Mesenchymal stem cell (in vitro differentiated cells and primary cell): ENCODE measurements around the gene ZFP36.

Experiments
- DNase-seq: peaks from one replicate; pipeline ENCODE4 v3.0.0-alpha.2; 2013
- H2AFZ ChIP-seq: one replicate; pipeline ENCODE4 v1.6.1; 2013; ENCODE audit warnings: low read depth, mild to moderate bottlenecking, control low read depth, inconsistent platforms, low read length, moderate library complexity
- H2AK5ac ChIP-seq: 2 replicates; pipeline ENCODE4 v1.6.1; 2013; ENCODE audit warnings: low read length, moderate library complexity, mild to moderate bottlenecking, inconsistent platforms; ENCODE audit not compliant: severe bottlenecking
- H2BK120ac ChIP-seq: one replicate; pipeline ENCODE4 v1.6.1; 2013; ENCODE audit warnings: low read depth, mild to moderate bottlenecking, inconsistent platforms, low read length, moderate library complexity
- H2BK12ac ChIP-seq, 2 experiments: one replicate each; pipeline ENCODE4 v1.6.1; 2013; ENCODE audit warnings: inconsistent platforms in 2 of 2, low read length in 2 of 2, mild to moderate bottlenecking in 2 of 2, moderate library complexity in 2 of 2, control low read depth in 1 of 2
- H2BK15ac ChIP-seq: one replicate; pipeline ENCODE4 v1.6.1; 2013; ENCODE audit warnings: mild to moderate bottlenecking, low read depth, inconsistent platforms; ENCODE audit not compliant: poor library complexity, severe bottlenecking
- H2BK5ac ChIP-seq: 2 replicates; pipeline ENCODE4 v1.6.1; 2013; ENCODE audit warnings: low read depth, mild to moderate bottlenecking, low read length, control low read depth, inconsistent platforms; ENCODE audit not compliant: poor library complexity, severe bottlenecking
- H3K14ac ChIP-seq, 2 experiments: one replicate each; pipeline ENCODE4 v1.6.1; 2013; ENCODE audit warnings: inconsistent platforms in 2 of 2, low read length in 2 of 2, control low read depth in 1 of 2, mild to moderate bottlenecking in 1 of 2, moderate library complexity in 1 of 2
- H3K18ac ChIP-seq, 2 experiments: one replicate each; pipeline ENCODE4 v1.6.1; 2013; ENCODE audit warnings: inconsistent platforms in 2 of 2, low read length in 2 of 2, control low read depth in 1 of 2, low read depth in 1 of 2, mild to moderate bottlenecking in 1 of 2
- H3K23ac ChIP-seq, 2 experiments: one replicate each; pipeline ENCODE4 v1.6.1; 2013; ENCODE audit warnings: inconsistent platforms in 2 of 2, low read length in 2 of 2, mild to moderate bottlenecking in 2 of 2, moderate library complexity in 2 of 2, control low read depth in 1 of 2
- H3K27ac ChIP-seq: 2 replicates; pipeline ENCODE4 v1.5.1; 2013; ENCODE audit warnings: mild to moderate bottlenecking, moderate library complexity, low read length, control low read depth, inconsistent platforms; ENCODE audit not compliant: poor library complexity, severe bottlenecking
- H3K27me3 ChIP-seq, 2 experiments: 2 replicates each; pipeline versions ENCODE4 v1.6.1 to v1.7.0; 2013; ENCODE audit warnings: low read length in 2 of 2, mild to moderate bottlenecking in 2 of 2, moderate library complexity in 2 of 2, control low read depth in 1 of 2, inconsistent platforms in 1 of 2; ENCODE audit not compliant: control insufficient read depth in 1 of 2, insufficient read depth in 1 of 2
- H3K36me3 ChIP-seq, 2 experiments: 2 replicates each; pipeline versions ENCODE4 v1.6.1 to v1.7.0; 2013; ENCODE audit warnings: low read length in 2 of 2, control low read depth in 1 of 2, inconsistent platforms in 1 of 2, low read depth in 1 of 2, mild to moderate bottlenecking in 1 of 2; ENCODE audit not compliant: insufficient read depth in 2 of 2, control insufficient read depth in 1 of 2
- H3K4ac ChIP-seq, 2 experiments: one replicate each; pipeline ENCODE4 v1.6.1; 2013; ENCODE audit warnings: inconsistent platforms in 2 of 2, low read length in 2 of 2, mild to moderate bottlenecking in 2 of 2, moderate library complexity in 2 of 2, control low read depth in 1 of 2, low read depth in 1 of 2
- H3K4me1 ChIP-seq: 2 replicates; pipeline ENCODE4 v1.6.1; 2013; ENCODE audit warnings: low read depth, low read length, control low read depth; ENCODE audit not compliant: control insufficient read depth, insufficient read depth
- H3K4me2 ChIP-seq: 2 replicates; pipeline ENCODE4 v1.6.1; 2013; ENCODE audit warnings: low read length, mild to moderate bottlenecking, inconsistent platforms; ENCODE audit not compliant: poor library complexity, severe bottlenecking
- H3K4me3 ChIP-seq, 2 experiments: 2 replicates each; pipeline versions ENCODE4 v1.5.1 to v1.7.0; 2013; ENCODE audit warnings: low read length in 2 of 2, mild to moderate bottlenecking in 2 of 2, control low read depth in 1 of 2, low read depth in 1 of 2; ENCODE audit not compliant: insufficient read depth in 1 of 2
- H3K79me1 ChIP-seq: replicated peaks from 2 replicates; pipeline ENCODE4 v1.6.1; 2013; ENCODE audit warnings: mild to moderate bottlenecking, control low read depth, low read length, inconsistent platforms; ENCODE audit not compliant: poor library complexity, severe bottlenecking
- H3K9ac ChIP-seq: 2 replicates; pipeline ENCODE4 v1.7.0; 2013; ENCODE audit warnings: mild to moderate bottlenecking, low read length, moderate library complexity
- H3K9me3 ChIP-seq: 2 replicates; pipeline ENCODE4 v1.7.0; 2013; ENCODE audit warnings: mild to moderate bottlenecking, low read length; ENCODE audit not compliant: control insufficient read depth
- H4K8ac ChIP-seq: one replicate; pipeline ENCODE4 v1.6.1; 2013; ENCODE audit warnings: inconsistent platforms, mild to moderate bottlenecking, low read length, moderate library complexity
- H4K91ac ChIP-seq: one replicate; pipeline ENCODE4 v1.6.1; 2013; ENCODE audit warnings: mild to moderate bottlenecking, low read length, inconsistent platforms
- WGBS: methylation state at CpG from one replicate; pipeline ENCODE4 v1.1.7; 2013; ENCODE audit warnings: mixed read lengths; 5-methylcytosine and 5-hydroxymethylcytosine counted together

Gene ZFP36

DNA sequence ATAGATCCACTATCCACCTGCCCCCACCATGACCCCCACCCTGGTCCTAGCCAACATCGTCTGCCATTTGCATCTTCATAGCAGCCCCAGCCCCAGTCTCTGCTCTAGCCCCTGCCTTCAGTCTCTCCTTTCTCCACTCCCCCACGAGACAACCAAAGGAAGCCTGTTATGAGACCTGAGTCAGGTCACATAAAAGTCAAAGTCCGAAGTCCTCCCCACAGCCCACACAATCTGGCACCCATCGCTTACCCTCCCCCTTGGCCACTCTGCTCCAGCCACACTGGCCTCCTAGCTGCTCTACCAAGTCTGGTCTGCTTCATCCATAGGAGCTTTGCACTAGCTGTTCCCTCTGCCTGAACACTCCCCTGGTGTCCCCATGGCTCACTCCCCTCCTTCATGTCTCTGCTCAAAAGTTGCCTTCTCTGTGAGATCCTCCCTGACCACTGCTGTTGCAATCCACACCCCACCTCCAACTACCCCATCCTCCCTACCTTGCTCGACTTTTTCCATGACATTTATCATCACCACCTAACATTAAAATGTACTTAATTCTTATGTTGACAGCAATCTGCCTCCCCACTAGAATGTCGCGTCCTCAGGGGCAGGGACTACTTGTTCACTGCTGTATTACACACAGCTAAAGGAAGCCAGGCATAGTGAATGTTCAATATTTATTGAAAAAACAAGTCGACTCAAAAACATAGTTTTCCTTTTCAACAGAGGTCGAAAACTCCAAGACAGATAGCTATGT lies 4.6 kb downstream of the ZFP36 start:
- peak; percentile 99 for DNase-seq
- WGBS, result 41% methylated on average over 7 of the region's 9 CpGs
- Histone ChIP-seq H3K4ac (peak overlapping the region in 1 of 2 experiments; percentile 5), H2AFZ (no peak overlapping the region), H3K27ac (peak overlapping the region; percentile 35), H3K9me3 (no peaks in the 10 kb centered on the region), H2BK15ac (peak overlapping the region; percentile 95), H4K91ac (peak overlapping the region; percentile 77), H2AK5ac (peak overlapping the region; percentile 64), H3K18ac (peak overlapping the region; percentile 9 to 84), H3K4me2 (peak overlapping the region; percentile 27), H3K9ac (peak overlapping the region; percentile 98), H2BK5ac (no peak overlapping the region), H4K8ac (peak overlapping the region; percentile 72), H3K79me1 (no peaks in the 10 kb centered on the region), H2BK120ac (peak overlapping the region; percentile 56), H3K4me3 (peak overlapping the region in 1 of 2 experiments; percentile 76), H3K23ac (peak overlapping the region in 1 of 2 experiments; percentile 0), H3K27me3 (no peaks in the 10 kb centered on the region), H2BK12ac (peak overlapping the region; percentile 32 to 92), H3K36me3 (peaks cover 15 to 25% of the 10 kb centered on the region in 2 experiments), H3K4me1 (peaks cover 43% of the 10 kb centered on the region), H3K14ac (peak overlapping the region in 1 of 2 experiments; percentile 37)

DNA sequence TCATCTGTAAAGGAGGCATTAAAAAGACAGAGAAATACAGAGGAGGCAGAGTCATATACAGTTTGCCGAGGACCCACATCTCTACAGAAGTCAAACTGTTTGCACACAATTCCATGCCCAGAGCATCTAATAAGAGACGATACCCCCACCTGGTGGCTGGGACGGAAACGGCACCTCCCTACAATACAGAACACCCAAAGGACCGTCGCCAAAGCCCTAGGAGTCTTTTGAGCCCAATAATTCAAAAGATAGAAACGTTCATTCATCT lies 5.1 kb downstream of the ZFP36 start:
- WGBS, result 0% methylated on average over 3 of the region's 7 CpGs
- DNase-seq, result no peak
- Histone ChIP-seq H3K27me3 (no peaks in the 10 kb centered on the region), H3K4ac (no peak overlapping the region), H3K9ac (peak overlapping the region; percentile 98), H3K14ac (no peak overlapping the region), H3K4me1 (peaks cover 49% of the 10 kb centered on the region), H3K23ac (no peak overlapping the region), H2BK120ac (no peak overlapping the region), H3K18ac (no peak overlapping the region), H4K91ac (no peak overlapping the region), H2BK5ac (no peak overlapping the region), H2BK15ac (no peak overlapping the region), H3K36me3 (peaks cover 15 to 31% of the 10 kb centered on the region in 2 experiments), H3K79me1 (peaks cover 3% of the 10 kb centered on the region), H3K9me3 (no peaks in the 10 kb centered on the region), H3K4me3 (peak overlapping the region in 1 of 2 experiments; percentile 76), H3K27ac (peak overlapping the region; percentile 58), H2BK12ac (no peak overlapping the region), H2AK5ac (no peak overlapping the region), H2AFZ (no peak overlapping the region), H3K4me2 (peak overlapping the region; percentile 19), H4K8ac (no peak overlapping the region)

DNA sequence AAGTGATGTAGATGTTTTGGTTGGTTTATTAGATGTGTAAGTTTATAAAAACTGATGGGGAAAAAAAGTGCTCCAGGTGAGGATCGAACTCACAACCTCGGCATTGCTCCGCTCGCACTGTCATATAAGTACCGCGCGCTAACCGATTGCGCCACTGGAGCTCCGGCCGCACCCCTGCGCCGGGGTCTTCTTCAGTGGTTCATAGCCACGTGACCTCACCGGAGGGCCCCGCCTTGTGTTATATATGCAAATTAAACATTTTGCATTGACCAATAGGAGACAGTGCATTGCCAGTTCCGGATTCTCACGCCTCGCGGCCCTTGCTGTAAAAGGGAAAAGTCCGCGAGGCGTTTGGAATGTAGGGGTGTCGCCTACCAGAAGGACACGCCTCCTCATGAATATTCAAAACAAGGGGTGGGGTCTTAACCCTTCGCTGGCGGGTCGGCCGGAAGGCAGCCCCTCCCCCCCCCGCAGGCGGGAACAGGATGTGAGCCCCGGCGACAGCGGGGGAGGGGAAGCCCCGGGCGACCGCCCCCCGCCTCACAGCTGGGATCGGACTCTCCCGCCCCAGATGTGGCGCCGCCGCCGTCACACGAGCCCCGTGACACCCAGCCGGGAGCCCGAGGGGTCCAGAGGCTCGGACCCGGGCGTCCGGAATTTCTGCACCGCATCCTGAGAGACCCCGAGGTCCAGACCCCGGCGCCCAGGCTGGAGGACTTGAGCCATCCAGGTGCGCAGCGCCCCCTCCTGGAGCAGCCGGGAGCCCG lies 5.6 kb downstream of the ZFP36 start, which contains the start of gene PLEKHG2:
PLEKHG2 (plus strand) TSS at position 570 of the 767 bp plus-strand sequence. CDS start 1,418 bp downstream, outside the sequence.
- under 1% methylated on average over 57 of the region's 60 CpGs for WGBS
- no peak within 1 kb of the TSS for H3K23ac ChIP-seq
- H2BK12ac ChIP-seq, result peak within 1 kb of the TSS; percentile 35 to 37
- peak within 1 kb of the TSS; percentile 100 for H2BK15ac ChIP-seq
- H4K91ac ChIP-seq, result peak within 1 kb of the TSS; percentile 95
- peak within 1 kb of the TSS; percentile 81 to 87 for H3K18ac ChIP-seq
- no peaks in the 10 kb centered on the region for H3K27me3 ChIP-seq
- H3K14ac ChIP-seq, result peak within 1 kb of the TSS; percentile 68 to 76
- peak within 1 kb of the TSS; percentile 83 for H3K4me2 ChIP-seq
- peak within 1 kb of the TSS; percentile 97 for H2BK5ac ChIP-seq
- H3K36me3 ChIP-seq, result peaks cover 15 to 36% of the 10 kb centered on the region in 2 experiments
- H2BK120ac ChIP-seq, result peak within 1 kb of the TSS; percentile 95
- DNase-seq, result peak; percentile 100
- H3K4me3 ChIP-seq, result peak within 1 kb of the TSS; percentile 75 to 92
- peak within 1 kb of the TSS; percentile 98 for H3K27ac ChIP-seq
- peaks cover 5% of the 10 kb centered on the region for H3K79me1 ChIP-seq
- no peaks in the 10 kb centered on the region for H3K9me3 ChIP-seq
- peaks cover 51% of the 10 kb centered on the region for H3K4me1 ChIP-seq
- H4K8ac ChIP-seq, result peak within 1 kb of the TSS; percentile 90
- peak within 1 kb of the TSS; percentile 79 for H2AK5ac ChIP-seq
- H3K4ac ChIP-seq, result peak within 1 kb of the TSS; percentile 58 to 97
- H3K9ac ChIP-seq, result peak within 1 kb of the TSS; percentile 98
- no peak within 1 kb of the TSS for H2AFZ ChIP-seq

- Histone ChIP-seq H3K79me1 (peaks cover 7% of the 10 kb centered on the region), H2AFZ (no peak overlapping the region), H3K27ac (peak overlapping the region; percentile 98), H4K8ac (peak overlapping the region; percentile 90), H3K9ac (peak overlapping the region; percentile 98), H3K23ac (no peak overlapping the region), H3K4me1 (peaks cover 51% of the 10 kb centered on the region), H3K4me2 (peak overlapping the region; percentile 62), H2BK12ac (peak overlapping the region; percentile 35 to 37), H2BK15ac (peak overlapping the region; percentile 100), H2AK5ac (peak overlapping the region; percentile 79), H2BK120ac (peak overlapping the region; percentile 95), H3K27me3 (no peaks in the 10 kb centered on the region), H3K14ac (peak overlapping the region; percentile 68 to 76), H2BK5ac (peak overlapping the region; percentile 97), H3K4ac (peak overlapping the region; percentile 58 to 97), H3K18ac (peak overlapping the region; percentile 81 to 87), H3K36me3 (peaks cover 12 to 38% of the 10 kb centered on the region in 2 experiments), H3K9me3 (no peaks in the 10 kb centered on the region), H4K91ac (peak overlapping the region; percentile 95), H3K4me3 (peak overlapping the region; percentile 75 to 92)
- WGBS, result under 1% methylated on average over 24 of the region's 24 CpGs
- DNase-seq, result no peak
These were observed 6.2 kb downstream of the ZFP36 start for GRCh38 chr19:39412867-39413271.
